ENCODE results near the gene LOXL3.

Gene LOXL3

GRCh38 chr2:74526649-74527230, 27.0 kb downstream of the LOXL3 start:
- DNase-seq (ENCODE audit: low read depth) = no peak

DNA sequence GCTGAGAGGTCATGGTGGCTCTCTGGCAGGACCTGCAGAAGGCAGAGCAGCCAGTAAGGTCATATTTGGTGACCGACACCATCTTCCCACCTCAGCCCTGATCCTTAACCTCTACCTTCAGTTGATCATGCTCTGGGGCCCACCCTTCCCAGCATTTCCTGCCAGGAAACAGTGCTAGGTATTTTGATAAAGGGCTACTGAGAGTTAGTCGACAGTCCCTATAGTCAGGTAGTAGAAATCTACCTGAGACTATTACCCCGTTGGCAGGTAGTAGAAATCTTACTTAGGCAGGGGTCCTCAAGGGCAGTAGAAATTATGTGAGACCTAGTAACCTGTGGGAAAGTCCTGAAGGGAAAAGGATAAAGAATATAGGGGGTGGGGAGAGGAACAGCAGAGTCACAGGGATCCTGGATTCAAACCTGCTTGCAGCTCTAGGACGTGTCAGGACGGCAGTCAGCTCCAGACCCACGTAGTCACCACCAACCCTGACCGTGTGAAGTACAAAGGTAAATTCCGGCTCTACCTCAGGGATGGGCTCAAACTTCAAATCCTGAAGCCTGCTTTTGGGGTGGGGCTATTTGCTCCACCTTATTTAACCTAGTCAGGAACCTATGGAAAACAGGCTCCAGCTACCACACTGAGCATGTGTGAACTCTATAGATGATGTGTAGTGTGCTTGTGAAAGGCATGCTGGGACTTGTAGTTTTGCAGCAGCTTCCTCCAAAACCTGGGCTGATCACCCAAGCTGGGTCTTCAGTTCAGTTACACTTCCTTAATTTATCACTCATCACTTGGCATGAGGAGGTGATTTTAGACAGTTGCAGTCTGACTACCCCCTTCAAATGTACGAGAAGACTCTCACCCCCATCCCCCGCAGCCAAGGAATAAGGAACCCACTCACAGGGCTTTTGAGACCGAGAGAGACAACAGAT, 27.8 kb downstream of the LOXL3 start, which contains the start of gene DQX1:
DQX1 (minus strand) TSS at position 515 of the 932 bp plus-strand sequence; CDS start at position 13, 502 bp downstream.
- no peak for DNase-seq (ENCODE audit: low read depth)

DNA sequence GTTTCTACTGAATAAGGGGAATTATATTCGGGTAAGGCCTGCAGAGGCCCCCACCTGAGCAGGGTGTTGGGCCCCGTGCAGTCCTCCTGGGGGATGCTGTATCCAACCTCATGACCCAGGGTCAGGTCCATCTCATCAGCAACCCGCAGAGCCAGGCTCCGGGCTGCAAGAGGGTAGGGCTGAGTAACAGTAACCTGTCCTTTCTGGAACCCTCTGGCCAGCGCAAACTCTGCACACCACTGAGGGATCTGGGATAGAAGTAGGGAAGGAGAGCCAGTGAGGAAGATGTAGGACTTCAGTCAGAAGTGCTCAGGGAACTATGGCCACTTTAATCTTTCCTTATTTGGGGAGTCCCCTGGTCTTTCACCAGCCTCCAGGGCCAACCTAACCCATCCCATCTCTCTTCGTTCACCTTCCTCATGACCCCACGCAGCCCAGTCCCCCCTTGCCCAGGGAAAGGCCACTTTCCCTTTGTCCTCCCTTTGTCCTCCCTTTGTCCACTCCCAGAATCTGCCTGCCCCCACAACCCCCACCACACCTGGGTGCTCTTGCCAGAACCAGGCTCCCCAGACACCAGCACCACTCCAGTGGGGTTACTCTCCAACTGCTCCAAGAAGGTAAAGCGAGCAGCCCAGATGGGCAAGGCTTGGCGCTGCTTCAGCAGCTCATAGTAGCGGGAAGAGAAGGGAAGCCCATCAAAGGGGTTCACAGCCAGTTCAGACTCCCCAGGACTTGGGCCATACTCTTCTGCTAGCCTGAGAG, 28.6 kb downstream of the LOXL3 start:
- no peak for DNase-seq (ENCODE audit: low read depth)

DNA sequence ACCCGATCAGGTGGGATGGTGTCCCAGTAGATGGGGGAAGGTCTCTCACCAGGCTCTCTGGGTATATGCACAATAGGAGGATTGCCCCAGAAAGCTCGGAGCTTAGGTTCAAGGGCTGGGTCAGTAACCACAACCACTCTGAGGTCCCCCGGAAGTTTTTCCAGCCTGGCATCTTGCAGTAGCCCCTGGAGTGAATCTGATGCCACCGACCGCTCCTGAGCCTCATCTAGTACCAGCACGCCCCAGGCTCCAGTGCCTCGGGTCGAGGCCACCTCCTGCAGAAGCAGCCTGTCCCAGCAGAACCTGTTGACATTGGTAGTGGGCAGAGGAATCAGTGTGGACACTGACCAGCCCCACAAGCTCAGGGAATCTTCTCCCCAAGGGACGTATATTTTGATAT, 29.7 kb downstream of the LOXL3 start:
- no peak for DNase-seq (ENCODE audit: low read depth)

DNA sequence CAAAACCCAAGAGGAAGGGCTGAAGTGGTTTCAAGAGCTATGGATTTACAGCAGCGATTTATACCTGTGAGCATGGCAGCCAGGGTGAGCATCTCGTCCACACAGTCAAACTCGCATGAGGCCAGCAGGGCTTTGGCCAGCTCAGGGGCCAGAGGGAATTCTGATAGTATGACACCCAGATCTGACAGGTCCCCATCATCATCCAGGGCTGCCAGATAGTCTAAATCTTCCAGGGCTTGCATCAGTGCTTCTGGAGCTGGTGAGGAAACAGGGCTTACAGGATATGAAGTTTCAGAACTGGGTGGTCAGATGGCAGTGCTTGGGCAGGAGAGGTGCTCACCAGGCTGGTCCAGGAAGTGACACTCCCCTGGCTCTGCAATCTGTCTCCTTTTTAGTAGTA, 31.2 kb downstream of the LOXL3 start:
- no peak for DNase-seq (ENCODE audit: low read depth)

DNA sequence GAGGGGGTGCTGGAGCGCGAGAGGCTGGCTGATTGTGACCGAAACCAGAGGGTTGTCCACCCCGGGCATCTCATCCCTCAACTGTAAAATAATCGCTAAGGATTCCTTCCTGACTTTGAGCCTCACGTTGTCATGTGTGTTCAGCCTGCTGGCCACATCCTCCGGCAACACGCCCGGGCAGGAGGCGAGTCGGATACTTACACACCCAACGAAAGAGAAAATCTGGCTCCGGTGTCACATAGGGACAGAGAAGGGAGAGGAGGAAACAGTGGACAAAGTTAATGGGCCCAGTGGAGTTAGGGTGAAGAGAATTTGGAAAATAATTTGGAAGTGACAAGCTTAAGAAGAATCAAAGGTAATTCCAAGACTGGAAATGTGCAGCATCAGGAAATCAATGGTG, 37.1 kb downstream of the LOXL3 start:
- DNase-seq (ENCODE audit: low read depth) = no peak

DNA sequence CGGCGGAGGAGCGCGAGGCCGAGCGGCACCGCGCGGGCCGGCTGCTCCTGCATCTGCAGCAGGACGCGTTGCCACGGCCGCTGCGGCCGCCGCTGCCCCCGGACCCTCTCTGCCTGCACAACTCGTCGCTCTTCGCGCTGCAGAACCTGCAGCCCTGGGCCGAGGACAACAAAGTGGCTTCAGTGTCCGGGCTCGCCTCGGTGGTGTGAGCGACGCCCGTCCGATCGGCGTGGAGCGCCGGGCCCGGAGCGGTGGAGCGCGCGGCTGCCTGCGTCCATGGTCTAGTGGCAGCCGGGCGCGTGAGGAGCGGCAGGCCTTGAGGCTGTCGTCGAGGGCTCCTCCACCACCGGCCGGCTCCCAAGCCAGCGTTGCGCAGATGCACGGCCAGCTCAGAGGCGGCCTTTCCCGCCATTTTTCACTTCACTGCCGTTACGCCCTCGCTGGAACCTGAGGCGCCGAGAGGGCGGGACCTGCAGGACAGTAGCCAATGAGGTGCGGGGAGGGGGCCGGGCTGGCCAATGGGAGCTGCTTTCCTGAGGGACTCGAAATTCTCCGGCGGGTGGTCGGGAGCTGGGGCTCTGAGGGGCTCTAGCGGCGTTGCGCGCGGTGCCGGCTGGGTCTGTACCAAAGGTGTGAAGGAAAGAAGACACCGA, 37.6 kb downstream of the LOXL3 start:
- DNase-seq (ENCODE audit: low read depth) = peak; percentile 50

DNA sequence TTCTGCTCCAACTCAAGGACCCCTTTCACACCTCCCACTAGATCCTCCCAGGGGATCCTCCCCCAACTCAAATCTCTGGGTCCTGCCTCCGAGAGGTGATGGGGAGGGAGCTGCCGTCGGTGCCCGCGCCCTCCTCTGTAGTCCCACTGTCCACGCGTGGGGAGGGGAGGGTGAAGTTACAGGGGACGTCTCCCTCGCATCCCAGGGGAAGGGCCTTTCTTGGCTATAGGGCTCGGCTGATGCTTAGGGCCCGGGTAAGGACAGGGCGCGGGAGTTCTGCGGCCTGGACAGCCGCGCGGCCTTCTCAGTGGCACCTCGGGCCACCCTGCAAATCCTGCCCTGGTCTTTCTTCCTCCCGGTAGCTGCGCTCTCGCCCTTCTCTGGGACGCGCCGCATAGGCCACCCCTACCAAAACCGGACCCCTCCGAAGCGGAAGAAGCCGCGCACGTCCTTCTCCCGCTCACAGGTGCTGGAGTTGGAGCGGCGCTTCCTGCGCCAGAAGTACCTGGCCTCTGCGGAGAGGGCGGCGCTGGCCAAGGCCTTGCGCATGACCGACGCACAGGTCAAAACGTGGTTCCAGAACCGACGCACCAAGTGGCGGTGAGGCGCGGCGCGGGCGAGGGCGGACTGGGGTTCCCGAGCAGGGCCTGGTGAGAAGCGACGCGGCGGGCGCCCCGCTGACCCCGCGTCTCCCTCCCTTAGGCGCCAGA, 38.3 kb downstream of the LOXL3 start:
- no peak for DNase-seq (ENCODE audit: low read depth)

DNA sequence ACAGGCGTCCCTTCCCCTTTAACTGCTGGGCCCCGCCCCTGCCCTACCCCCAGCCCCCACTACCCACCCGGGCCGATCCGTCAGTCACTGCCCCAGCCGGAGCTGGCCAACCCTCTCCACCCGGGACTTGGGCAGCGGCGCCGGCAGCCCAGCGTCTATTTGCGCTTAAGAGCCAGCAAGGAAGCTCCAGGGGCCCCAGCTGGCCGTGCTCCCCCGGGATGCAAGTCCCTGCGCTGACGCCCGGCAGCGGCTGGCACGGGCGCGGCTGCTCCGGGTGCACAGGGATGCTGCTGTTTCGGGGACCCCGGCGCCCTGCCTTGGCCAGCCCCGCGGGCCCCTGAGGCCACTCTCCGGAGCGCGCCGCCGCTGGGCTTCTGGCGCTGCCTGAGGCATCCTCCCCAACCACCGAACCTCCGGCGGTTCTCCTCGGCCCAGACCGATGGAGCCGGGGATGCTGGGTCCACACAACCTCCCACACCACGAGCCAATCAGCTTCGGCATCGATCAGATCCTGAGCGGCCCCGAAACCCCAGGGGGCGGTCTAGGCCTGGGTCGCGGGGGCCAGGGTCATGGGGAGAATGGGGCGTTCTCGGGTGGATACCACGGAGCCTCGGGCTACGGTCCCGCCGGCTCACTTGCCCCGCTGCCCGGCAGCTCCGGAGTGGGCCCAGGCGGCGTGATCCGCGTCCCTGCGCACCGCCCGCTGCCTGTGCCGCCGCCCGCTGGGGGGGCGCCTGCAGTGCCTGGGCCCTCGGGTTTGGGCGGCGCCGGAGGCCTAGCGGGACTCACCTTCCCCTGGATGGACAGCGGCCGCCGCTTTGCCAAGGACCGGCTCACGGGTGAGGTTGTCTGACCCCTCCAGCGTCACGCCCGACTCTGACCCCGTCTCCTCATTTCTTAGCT, 39.1 kb downstream of the LOXL3 start, which contains the start of gene TLX2:
TLX2 (plus strand) TSS at position 83 of the 903 bp plus-strand sequence; CDS start at position 440, 357 bp downstream.
- no peak for DNase-seq (ENCODE audit: low read depth)

DNA sequence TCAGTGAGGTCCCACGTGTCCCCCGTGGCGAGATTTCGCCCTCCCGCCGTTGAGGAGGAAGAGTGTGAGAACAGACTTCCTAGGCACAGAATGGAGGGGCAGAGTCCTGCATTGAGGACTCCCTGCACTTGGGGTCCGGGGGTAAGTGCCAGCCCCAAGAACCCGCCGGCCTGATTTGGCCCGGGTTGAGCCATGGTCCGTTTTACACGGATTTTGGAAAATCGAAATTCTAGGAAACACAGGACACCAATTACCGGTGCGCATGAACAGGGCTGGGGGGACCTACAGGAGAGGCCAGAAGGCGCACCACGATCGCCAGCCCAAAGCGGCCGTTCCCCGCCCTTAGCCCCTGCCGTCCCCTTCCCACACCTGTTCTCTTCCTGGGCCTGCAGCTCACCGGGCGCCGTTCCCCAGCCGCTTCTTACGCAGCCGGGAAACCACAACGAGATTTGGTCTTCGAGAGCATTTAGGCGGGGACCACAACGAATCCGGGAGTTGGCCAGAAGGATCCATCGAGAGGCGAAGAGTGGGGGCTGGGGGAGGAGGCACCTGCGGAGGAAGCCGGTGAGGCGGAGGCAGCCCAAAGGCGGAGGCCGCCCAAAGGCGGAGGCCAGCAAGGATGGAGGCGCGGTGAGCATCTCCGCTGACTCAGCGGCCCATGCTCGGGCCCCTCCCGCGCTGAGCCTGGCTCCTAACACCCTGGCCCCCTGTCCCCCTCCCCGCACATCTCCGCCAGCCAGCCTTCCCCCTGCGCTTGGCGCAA, 40.0 kb downstream of the LOXL3 start:
- no peak for DNase-seq (ENCODE audit: low read depth)

- no peak for DNase-seq (ENCODE audit: low read depth)
These were observed 40.8 kb downstream of the LOXL3 start for GRCh38 chr2:74512744-74513604.

GRCh38 chr2:74511104-74511989, 42.4 kb downstream of the LOXL3 start:
- no peak for DNase-seq (ENCODE audit: low read depth)

- no peak for DNase-seq (ENCODE audit: low read depth)
These were observed 43.5 kb downstream of the LOXL3 start for GRCh38 chr2:74510272-74510671.

- DNase-seq (ENCODE audit: low read depth) = no peak
These were observed 45.7 kb downstream of the LOXL3 start for GRCh38 chr2:74507926-74508520.

DNA sequence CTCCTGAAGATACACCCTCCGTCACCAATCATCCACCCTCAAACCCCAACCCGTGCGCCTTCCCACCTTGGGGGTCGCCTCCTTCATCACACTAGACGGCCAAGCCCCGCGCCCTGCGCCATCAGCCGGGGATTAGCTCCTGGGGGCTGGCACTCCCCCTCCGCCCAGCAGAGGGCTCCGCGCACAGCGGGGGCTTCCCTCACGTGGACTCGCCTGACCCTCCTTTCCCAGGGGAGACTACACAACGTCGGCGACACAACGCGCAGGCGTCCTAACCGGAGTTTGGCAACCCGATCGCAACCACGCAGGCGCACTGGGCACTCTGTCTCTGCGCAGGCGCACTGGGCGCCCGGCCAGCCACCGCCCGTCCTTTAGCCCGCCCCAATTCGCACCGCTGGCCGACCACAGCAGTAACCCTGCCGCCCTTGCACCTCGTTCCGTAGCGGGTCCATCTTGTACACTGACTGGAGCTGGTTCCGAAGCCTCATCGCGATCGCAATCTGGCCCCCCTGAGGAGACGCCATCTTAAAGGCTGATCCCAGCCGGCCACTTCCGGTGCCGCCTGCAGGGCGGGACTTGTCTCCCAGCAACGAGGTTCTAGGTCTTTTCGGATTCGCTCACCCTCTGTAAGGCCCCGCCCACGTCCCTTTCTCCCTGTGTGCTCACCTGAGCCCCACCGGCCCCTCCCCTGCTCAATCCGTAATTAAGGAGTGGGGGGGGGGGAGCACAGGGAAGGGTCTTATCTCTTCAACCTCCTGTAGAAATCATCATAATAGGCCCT, 46.4 kb downstream of the LOXL3 start, which contains the start of gene PCGF1:
PCGF1 (minus strand) TSS at position 551 of the 781 bp plus-strand sequence; CDS start at position 524, 27 bp downstream.
- peak; percentile 98 for DNase-seq (ENCODE audit: low read depth)

Measured in stimulated activated CD8-positive, alpha-beta memory T cell treated with anti-CD3 and anti-CD28 coated beads, Interleukin-12 subunit alpha, Interleukin-12 subunit beta, amount 100 ng/mL, for 1 hour (primary cell).